Brain microvascular endothelial cell (primary cell): Measurements from ENCODE around the gene CNOT6.
A peak's percentile ranks its signal among the peaks of the same experiment; 100 is the strongest.
"Not testable (repeated sequence)": the region's sequence is repeated elsewhere in the genome, so short reads cannot be mapped to it uniquely, and the experiment has no call there.

Source experiments
- DNase-seq: peaks from one replicate; pipeline ENCODE4 v3.0.0-alpha.2; 2020
- H3K27ac ChIP-seq: fragments of 250-450 bp; sonication (Bioruptor Pico); 2 replicates; pipeline ENCODE4 v1.5.1; 2020; ENCODE audit warnings: mild to moderate bottlenecking, moderate library complexity
- H3K27me3 ChIP-seq: fragments of 250-450 bp; sonication (Bioruptor Pico); replicated peaks from 2 replicates; pipeline ENCODE4 v1.5.1; 2020; ENCODE audit warnings: mild to moderate bottlenecking
- H3K36me3 ChIP-seq: fragments of 250-450 bp; sonication (Bioruptor Pico); replicated peaks from 2 replicates; pipeline ENCODE4 v1.5.1; 2020; ENCODE audit warnings: mild to moderate bottlenecking
- H3K4me3 ChIP-seq: 2 replicates; pipeline ENCODE4 v1.5.1; 2011; ENCODE audit warnings: low read depth, mild to moderate bottlenecking, control low read depth, low read length, moderate library complexity
- CTCF ChIP-seq: IDR thresholded peaks from 2 replicates; pipeline ENCODE4 v1.5.1; 2011; ENCODE audit warnings: low read depth, mild to moderate bottlenecking, moderate library complexity, low read length, control low read depth, inconsistent platforms; ENCODE audit errors: missing control alignments
- in situ Hi-C: cut with HindIII; loops from 2 replicates; pipeline ENCODE4 v1.10.0; 2017; ENCODE audit warnings: low sequenced_read_pairs, low pct_ligation_motif_present

Gene CNOT6

GRCh38 chr5:180494060-180494509 lies at the start of gene CNOT6:
Gene CNOT6, plus strand, starts transcription at chr5:180494379. Its CDS starts 34,898 bp downstream, at chr5:180529277.
- Histone ChIP-seq H3K4me3 (peak within 1 kb of the TSS; percentile 84), H3K36me3 (peaks cover 7% of the 10 kb centered on the region), H3K27ac (peak within 1 kb of the TSS; percentile 63), H3K27me3 (no peaks in the 10 kb centered on the region)
- no peak for TF ChIP-seq CTCF
- DNase-seq, result peak; percentile 83
- in situ Hi-C loops, result no loop called here

GRCh38 chr5:180454752-180455151 lies 39.4 kb upstream of the CNOT6 start:
- in situ Hi-C loops, result no loop called here

GRCh38 chr5:180455872-180456271 lies 38.3 kb upstream of the CNOT6 start:
- Histone ChIP-seq H3K36me3 (no peaks in the 10 kb centered on the region), H3K4me3 (no peak overlapping the region), H3K27me3 (no peaks in the 10 kb centered on the region), H3K27ac (no peak overlapping the region)
- in situ Hi-C loops, result no loop called here
- no peak for DNase-seq
- no peak for TF ChIP-seq CTCF

More at GRCh38 chr5:180454752-180455151, 39.4 kb upstream of the CNOT6 start:
- TF ChIP-seq CTCF, result no peak
- DNase-seq, result no peak
- no peaks in the 10 kb centered on the region for H3K36me3 ChIP-seq
- no peak overlapping the region for H3K27ac ChIP-seq
- H3K4me3 ChIP-seq, result no peak overlapping the region
- H3K27me3 ChIP-seq, result no peaks in the 10 kb centered on the region

- TF ChIP-seq CTCF, result no peak
- no peak for DNase-seq
- no peak overlapping the region for H3K27ac ChIP-seq
- no peaks in the 10 kb centered on the region for H3K27me3 ChIP-seq
- no peaks in the 10 kb centered on the region for H3K36me3 ChIP-seq
- in situ Hi-C loops, result no loop called here
- no peak overlapping the region for H3K4me3 ChIP-seq
Measured at GRCh38 chr5:180456792-180457191, 37.4 kb upstream of the CNOT6 start.

- H3K27ac ChIP-seq, H3K36me3 ChIP-seq, DNase-seq, H3K27me3 ChIP-seq, H3K4me3 ChIP-seq, in situ Hi-C loops: not testable (repeated sequence)
Measured at GRCh38 chr5:180458852-180459673, 35.1 kb upstream of the CNOT6 start.

GRCh38 chr5:180459674-180460142 lies 34.5 kb upstream of the CNOT6 start:
- H3K4me3 ChIP-seq, H3K27ac ChIP-seq, DNase-seq, H3K36me3 ChIP-seq, in situ Hi-C loops, H3K27me3 ChIP-seq: not testable (repeated sequence)
